ENCODE data around the gene ACTG1.
A peak's percentile ranks its signal among the peaks of the same experiment; 100 is the strongest.

DNA sequence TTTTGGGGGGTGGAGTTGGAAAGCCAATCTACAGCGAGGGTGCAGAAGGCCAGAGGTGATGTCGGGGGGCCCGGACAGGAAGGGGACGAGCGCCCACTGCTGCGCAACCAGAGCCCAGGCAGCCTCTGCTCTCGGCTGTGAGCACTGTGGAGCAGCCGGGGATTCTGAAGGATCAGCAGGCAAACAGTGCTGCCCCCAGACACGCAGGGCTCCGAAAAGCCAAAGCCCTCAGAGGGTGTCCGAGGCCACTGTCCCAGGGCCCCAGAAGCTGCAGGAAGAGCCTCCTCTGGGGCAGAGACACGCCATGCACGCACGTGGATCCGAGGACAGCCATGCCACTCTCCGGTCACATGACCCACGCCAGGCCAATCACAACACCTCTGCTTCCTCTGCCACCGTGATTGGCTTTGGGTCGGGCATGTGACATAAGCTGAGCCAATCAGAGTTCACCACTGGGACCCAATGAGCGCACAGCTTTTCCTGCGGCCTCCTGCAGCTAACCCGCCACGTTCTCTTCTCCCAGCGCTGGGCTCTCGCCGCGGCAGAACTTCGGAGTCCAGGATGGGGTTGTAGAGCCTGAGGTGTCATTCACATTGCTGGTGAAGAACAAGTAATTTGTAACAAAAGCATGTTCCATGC, 40.7 kb downstream of the ACTG1 start:
- no peak for TF ChIP-seq POLR2A (IDR thresholded peaks at IDR 0.05)
- TF ChIP-seq CTCF (IDR thresholded peaks at IDR 0.05), result peak in 2 of 12 donors; percentile 9 to 18
